Vagina (tissue), 2 donors: ENCODE data around the gene FOXL2.

ENCODE experiments used
- CTCF ChIP-seq, 3 experiments: fragments of 450-650 bp in 2 of 3; fragments of 200-600 bp in 1 of 3; sonication (generic) in 1 of 3; IDR thresholded peaks; one replicate each; pipeline ENCODE4 v1.5.1; 2017 to 2019; ENCODE audit warnings: antibody characterized with exemption in 3 of 3, mild to moderate bottlenecking in 2 of 3, moderate library complexity in 2 of 3
- POLR2A ChIP-seq, 2 donors: fragments of 450-650 bp; IDR thresholded peaks; one replicate each; pipeline ENCODE4 v1.6.1; 2017; ENCODE audit warnings: antibody characterized with exemption in 2 of 2, mild to moderate bottlenecking in 2 of 2, moderate library complexity in 2 of 2
- POLR2AphosphoS5 ChIP-seq, 2 donors: sonication (generic); formaldehyde crosslinking; IDR thresholded peaks; one replicate each; pipeline ENCODE4 v1.9.0; 2017; ENCODE audit warnings: antibody characterized with exemption in 2 of 2, mild to moderate bottlenecking in 2 of 2, low read depth in 1 of 2; ENCODE audit not compliant: insufficient read depth in 1 of 2

GRCh38 chr3:138899351-138899991, 47.5 kb downstream of the FOXL2 start:
- TF ChIP-seq CTCF (IDR thresholded peaks at IDR 0.05) = no peak
- TF ChIP-seq POLR2A (IDR thresholded peaks at IDR 0.05) = no peak
- TF ChIP-seq POLR2AphosphoS5 (IDR thresholded peaks at IDR 0.05; ENCODE audit: insufficient read depth in 1 of 2, low read depth in 1 of 2) = no peak
